Astrocyte (in vitro differentiated cells and primary cell): ENCODE results near the gene PTGER4. TPM values are rescaled to one million over a fixed set of nuclear protein-coding genes. Genes with fewer than 3 reads are reported as not detected.

ENCODE experiments used
- DNase-seq: peaks from one replicate; pipeline ENCODE4 v3.0.0-alpha.2; 2010; ENCODE audit warnings: low read depth
- FAIRE-seq: peaks from 2 replicates; lab custom pipeline; 2011; peaks lifted over from hg19 to GRCh38; lab: Jason Lieb, UNC
- H2AFZ ChIP-seq: 2 replicates; pipeline ENCODE4 v1.6.0; 2012; ENCODE audit warnings: low read depth, low read length, inconsistent platforms
- H3K27ac ChIP-seq: 2 replicates; pipeline ENCODE4 v1.5.1; 2011; ENCODE audit warnings: low read depth, low read length, inconsistent platforms
- H3K27me3 ChIP-seq: 2 replicates; pipeline ENCODE4 v1.6.0; 2011; ENCODE audit warnings: low read length, inconsistent platforms; ENCODE audit not compliant: insufficient read depth
- H3K36me3 ChIP-seq: 2 replicates; pipeline ENCODE4 v1.5.1; 2011; ENCODE audit warnings: low read length, inconsistent platforms; ENCODE audit not compliant: insufficient read depth
- H3K4me1 ChIP-seq: 2 replicates; pipeline ENCODE4 v1.5.1; 2011; ENCODE audit warnings: low read length, inconsistent platforms; ENCODE audit not compliant: insufficient read depth
- H3K4me2 ChIP-seq: 2 replicates; pipeline ENCODE4 v1.6.0; 2012; ENCODE audit warnings: low read length, inconsistent platforms
- H3K4me3 ChIP-seq: 2 replicates; pipeline ENCODE4 v1.5.1; 2011; ENCODE audit warnings: low read depth, mild to moderate bottlenecking, low read length, inconsistent platforms; ENCODE audit not compliant: insufficient read depth
- H3K79me2 ChIP-seq: 2 replicates; pipeline ENCODE4 v1.6.0; 2012; ENCODE audit warnings: mild to moderate bottlenecking, low read length, inconsistent platforms; ENCODE audit not compliant: insufficient read depth
- H3K9ac ChIP-seq: 2 replicates; pipeline ENCODE4 v1.6.0; 2012; ENCODE audit warnings: mild to moderate bottlenecking, low read length, inconsistent platforms
- H3K9me3 ChIP-seq: 2 replicates; pipeline ENCODE4 v1.5.1; 2012; ENCODE audit warnings: low read depth, mild to moderate bottlenecking, low read length, inconsistent platforms; ENCODE audit not compliant: insufficient read depth
- H4K20me1 ChIP-seq: 2 replicates; pipeline ENCODE4 v1.6.0; 2012; ENCODE audit warnings: low read length, inconsistent platforms; ENCODE audit not compliant: insufficient read depth
- H3K27ac Mint-ChIP-seq: one replicate; pipeline ENCODE4 v1.8.0; 2021; ENCODE audit warnings: mild to moderate bottlenecking, mixed read lengths; ENCODE audit not compliant: unreplicated experiment
- H3K27me3 Mint-ChIP-seq: one replicate; pipeline ENCODE4 v1.8.0; 2021; ENCODE audit warnings: low read depth, mixed read lengths; ENCODE audit not compliant: unreplicated experiment
- H3K36me3 Mint-ChIP-seq: one replicate; pipeline ENCODE4 v1.8.0; 2021; ENCODE audit warnings: low read depth, mixed read lengths; ENCODE audit not compliant: unreplicated experiment
- H3K4me1 Mint-ChIP-seq: one replicate; pipeline ENCODE4 v1.8.0; 2021; ENCODE audit warnings: low read depth, mixed read lengths; ENCODE audit not compliant: unreplicated experiment
- H3K4me3 Mint-ChIP-seq: one replicate; pipeline ENCODE4 v1.8.0; 2021; ENCODE audit warnings: mild to moderate bottlenecking, moderate library complexity, mixed read lengths; ENCODE audit not compliant: unreplicated experiment
- H3K9me3 Mint-ChIP-seq: one replicate; pipeline ENCODE4 v1.8.0; 2021; ENCODE audit warnings: mild to moderate bottlenecking, mixed read lengths; ENCODE audit not compliant: unreplicated experiment
- CTCF ChIP-seq: IDR thresholded peaks from 2 replicates; pipeline ENCODE4 v1.5.1; 2011; ENCODE audit warnings: low read depth, mild to moderate bottlenecking, inconsistent platforms, low read length, moderate library complexity; ENCODE audit not compliant: insufficient read depth
- EZH2 ChIP-seq: IDR thresholded peaks from 2 replicates; pipeline ENCODE4 v1.6.1; 2012; ENCODE audit warnings: mild to moderate bottlenecking, low read length, inconsistent platforms; ENCODE audit not compliant: insufficient read depth
- total RNA-seq: library from RNA; stranded (reverse); gene quantifications from 2 replicates; pipeline ENCODE4 v1.2.1, GENCODE V29; 2021

Gene PTGER4
- total RNA-seq, 1 donor from 2014 or later = 8.6 TPM

- DNase-seq (no peak), FAIRE-seq (no peak)
- Histone ChIP-seq H3K27me3 (no peaks in the 10 kb centered on the region), H3K9ac (peak overlapping the region; percentile 44), H3K4me1 (peaks cover 22% of the 10 kb centered on the region), H3K36me3 (no peaks in the 10 kb centered on the region), H3K4me3 (no peak overlapping the region), H3K27ac (peak overlapping the region; percentile 66), H3K9me3 (peaks cover 2% of the 10 kb centered on the region), H2AFZ (no peak overlapping the region), H3K4me2 (peak overlapping the region; percentile 40), H4K20me1 (no peaks in the 10 kb centered on the region), H3K79me2 (no peaks in the 10 kb centered on the region)
- Mint-ChIP-seq H3K27me3 (no peaks in the 10 kb centered on the region), H3K4me1 (peaks cover 23% of the 10 kb centered on the region), H3K9me3 (no peaks in the 10 kb centered on the region), H3K36me3 (peaks cover 7% of the 10 kb centered on the region), H3K4me3 (no peak overlapping the region), H3K27ac (peak overlapping the region; percentile 9)
- TF ChIP-seq CTCF (no peak), EZH2 (no peak)
Measured at GRCh38 chr5:40735609-40736008, 55.9 kb downstream of the PTGER4 start.

- no peaks in the 10 kb centered on the region for H3K27me3 Mint-ChIP-seq
- DNase-seq (peak; percentile 36), FAIRE-seq (peak; percentile 68)
- Histone ChIP-seq H3K4me2 (no peak overlapping the region), H2AFZ (no peak overlapping the region), H3K4me1 (peaks cover 22% of the 10 kb centered on the region), H3K9me3 (peaks cover 2% of the 10 kb centered on the region), H3K27me3 (no peaks in the 10 kb centered on the region), H3K9ac (peak overlapping the region; percentile 44), H3K79me2 (no peaks in the 10 kb centered on the region), H3K27ac (peak overlapping the region; percentile 66), H4K20me1 (no peaks in the 10 kb centered on the region), H3K36me3 (no peaks in the 10 kb centered on the region), H3K4me3 (no peak overlapping the region)
- peak; percentile 83 for TF ChIP-seq CTCF
- TF ChIP-seq EZH2 = no peak
- no peak overlapping the region for H3K27ac Mint-ChIP-seq
- peaks cover 23% of the 10 kb centered on the region for H3K4me1 Mint-ChIP-seq
- peaks cover 7% of the 10 kb centered on the region for H3K36me3 Mint-ChIP-seq
- H3K4me3 Mint-ChIP-seq = no peak overlapping the region
- H3K9me3 Mint-ChIP-seq = no peaks in the 10 kb centered on the region
Measured at GRCh38 chr5:40736103-40736875, 56.6 kb downstream of the PTGER4 start.

GRCh38 chr5:40738502-40738901 lies 58.8 kb downstream of the PTGER4 start:
- Mint-ChIP-seq H3K4me1 (peaks cover 21% of the 10 kb centered on the region), H3K36me3 (peaks cover 9% of the 10 kb centered on the region), H3K4me3 (no peak overlapping the region), H3K27ac (no peak overlapping the region), H3K9me3 (no peaks in the 10 kb centered on the region), H3K27me3 (no peaks in the 10 kb centered on the region)
- FAIRE-seq (peak; percentile 9), DNase-seq (peak; percentile 32)
- Histone ChIP-seq H3K9ac (no peak overlapping the region), H3K36me3 (no peaks in the 10 kb centered on the region), H3K4me3 (no peak overlapping the region), H3K79me2 (no peaks in the 10 kb centered on the region), H2AFZ (no peak overlapping the region), H3K27ac (no peak overlapping the region), H3K9me3 (peaks cover 2% of the 10 kb centered on the region), H3K4me2 (no peak overlapping the region), H3K4me1 (peaks cover 22% of the 10 kb centered on the region), H3K27me3 (no peaks in the 10 kb centered on the region), H4K20me1 (no peaks in the 10 kb centered on the region)
- TF ChIP-seq EZH2 (no peak), CTCF (no peak)
